HepG2 (cell line): ENCODE results near the gene OSGIN1. TPM values are rescaled to one million over a fixed set of nuclear protein-coding genes. Genes with fewer than 3 reads are reported as not detected.

Experiments
- ATAC-seq: fragments of 200-7000 bp; cut with Tn5 transposase; 3 replicates; pipeline ENCODE4 v1.9.1; 2020; ENCODE audit warnings: mild to moderate bottlenecking, moderate library complexity
- BruUV-seq: library from RNA; stranded (reverse); fragments of 400-500 nt; replicated peaks from 2 replicates; lab custom pipeline; 2021; lab: Mats Ljungman, UMichigan
- CTCF ChIA-PET: fragments of 300-600 bp; formaldehyde crosslinking; extraction: SDS; loops from one replicate; lab custom pipeline; 2021; ENCODE audit warnings: low total read pairs, inconsistent platforms, low intra/inter-chr PET ratio; lab: Yijun Ruan, JAX
- POLR2A ChIA-PET: fragments of 350-600 bp; sonication (Branson Sonifier 250); formaldehyde crosslinking; loops from one replicate; lab custom pipeline; 2020; ENCODE audit warnings: antibody characterized with exemption, inconsistent platforms; lab: Yijun Ruan, JAX
- DNase-seq: peaks from one replicate; pipeline ENCODE4 v3.0.0-alpha.2; 2015; ENCODE audit warnings: low spot score
- FAIRE-seq: peaks from 3 replicates; lab custom pipeline; 2011; peaks lifted over from hg19 to GRCh38; lab: Jason Lieb, UNC
- H2AFZ ChIP-seq: one replicate; pipeline ENCODE4 v1.6.1; 2011; ENCODE audit warnings: low read length, inconsistent platforms
- H3K27ac ChIP-seq: fragments of 300-600 bp; 3 replicates; pipeline ENCODE4 v1.8.0; 2011; ENCODE audit warnings: mixed run types, mild to moderate bottlenecking, mixed read lengths, low read length, inconsistent platforms; ENCODE audit not compliant: insufficient read depth; ENCODE audit errors: extremely low read length
- H3K27me3 ChIP-seq, 2 experiments: fragments of 200-600 bp in 1 of 2; 2 replicates in 1 of 2; 3 replicates in 1 of 2; pipeline versions ENCODE4 v1.6.0 to v1.8.0; 2011; ENCODE audit warnings: low read length in 2 of 2, mild to moderate bottlenecking in 2 of 2, moderate library complexity in 2 of 2, inconsistent platforms in 1 of 2; ENCODE audit not compliant: insufficient read depth in 2 of 2, control insufficient read depth in 1 of 2
- H3K36me3 ChIP-seq, 2 experiments: fragments of 200-600 bp in 1 of 2; replicated peaks in 1 of 2; 2 replicates in 1 of 2; 3 replicates in 1 of 2; pipeline versions ENCODE4 v1.5.1 to v1.8.0; 2011; ENCODE audit warnings: low read length in 2 of 2, inconsistent platforms in 1 of 2; ENCODE audit not compliant: insufficient read depth in 2 of 2, control insufficient read depth in 1 of 2
- H3K4me1 ChIP-seq: 2 replicates; pipeline ENCODE4 v1.5.1; 2012; ENCODE audit warnings: low read length, inconsistent platforms; ENCODE audit not compliant: insufficient read depth
- H3K4me2 ChIP-seq: 2 replicates; pipeline ENCODE4 v1.6.0; 2011; ENCODE audit warnings: low read depth, low read length, inconsistent platforms
- H3K4me3 ChIP-seq, 3 experiments: fragments of 200-600 bp in 1 of 3; sonication (generic), shearing (Covaris generic) in 1 of 3; replicated peaks in 1 of 3; 2 replicates each; pipeline ENCODE4 v1.5.1; 2011 to 2016; ENCODE audit warnings: low read length in 3 of 3, inconsistent platforms in 2 of 3, low read depth in 2 of 3, mild to moderate bottlenecking in 2 of 3, control low read depth in 1 of 3, mixed read lengths in 1 of 3; ENCODE audit not compliant: insufficient read depth in 1 of 3
- H3K79me2 ChIP-seq: one replicate; pipeline ENCODE4 v1.6.1; 2011; ENCODE audit warnings: low read length, inconsistent platforms; ENCODE audit not compliant: insufficient read depth
- H3K9ac ChIP-seq: 2 replicates; pipeline ENCODE4 v1.6.0; 2011; ENCODE audit warnings: mild to moderate bottlenecking, low read depth, low read length, inconsistent platforms; ENCODE audit not compliant: insufficient read depth
- H3K9me3 ChIP-seq: 2 replicates; pipeline ENCODE4 v1.5.1; 2012; ENCODE audit warnings: mild to moderate bottlenecking, low read length
- H4K20me1 ChIP-seq: 2 replicates; pipeline ENCODE4 v1.6.0; 2011; ENCODE audit warnings: inconsistent platforms, mild to moderate bottlenecking, low read length, moderate library complexity; ENCODE audit not compliant: insufficient read depth
- HOXA9 ChIP-seq: sonication (generic); formaldehyde crosslinking; IDR thresholded peaks from 2 replicates; pipeline ENCODE4 v1.8.1; 2022; ENCODE audit warnings: missing genetic modification reagents, mild to moderate bottlenecking, moderate library complexity, borderline replicate concordance
- IRF9 ChIP-seq: sonication (generic); formaldehyde crosslinking; IDR thresholded peaks from 2 replicates; pipeline ENCODE4 v1.8.0; 2022; ENCODE audit warnings: missing genetic modification reagents, mild to moderate bottlenecking, borderline replicate concordance
- KLF9 ChIP-seq: IDR thresholded peaks from 2 replicates; pipeline ENCODE4 v1.6.1; 2016; ENCODE audit warnings: low read depth
- PRPF4 ChIP-seq: fragments of 200-400 bp; formaldehyde crosslinking; IDR thresholded peaks from 2 replicates; pipeline ENCODE4 v1.6.1; 2016; ENCODE audit warnings: low read length, low read depth; ENCODE audit not compliant: poor library complexity, severe bottlenecking
- RAD21 ChIP-seq: fragments of 450-650 bp; formaldehyde crosslinking; IDR thresholded peaks from 2 replicates; pipeline ENCODE4 v1.5.0; 2020; ENCODE audit warnings: mild to moderate bottlenecking
- RARA ChIP-seq: IDR thresholded peaks from 2 replicates; pipeline ENCODE4 v1.6.1; 2016; ENCODE audit warnings: missing genetic modification reagents, missing compliant biosample characterization
- SMARCC2 ChIP-seq: fragments of 450-650 bp; IDR thresholded peaks from 2 replicates; pipeline ENCODE4 v1.6.1; 2017; ENCODE audit warnings: antibody characterized with exemption, mild to moderate bottlenecking
- SOX6 ChIP-seq, 2 experiments: fragments of 450-650 bp in 1 of 2; sonication (generic) in 1 of 2; formaldehyde crosslinking in 1 of 2; IDR thresholded peaks; 2 replicates each; pipeline versions ENCODE4 v1.4.0 to v1.6.1; 2017 to 2020; ENCODE audit warnings: antibody characterized with exemption in 1 of 2, mild to moderate bottlenecking in 1 of 2, missing genetic modification reagents in 1 of 2
- SSRP1 ChIP-seq: IDR thresholded peaks from 2 replicates; pipeline ENCODE4 v1.6.1; 2016; ENCODE audit warnings: control low read depth
- TOE1 ChIP-seq: sonication (generic); formaldehyde crosslinking; IDR thresholded peaks from 2 replicates; pipeline ENCODE4 v1.4.0; 2020; ENCODE audit warnings: mild to moderate bottlenecking, missing genetic modification reagents
- ZFP36 ChIP-seq: fragments of 150-350 bp; IDR thresholded peaks from 2 replicates; pipeline ENCODE4 v1.6.1; 2018; ENCODE audit warnings: borderline replicate concordance, low read length, low read depth; ENCODE audit not compliant: partially characterized antibody
- ZKSCAN8 ChIP-seq: IDR thresholded peaks from 2 replicates; pipeline ENCODE4 v1.6.1; 2016; ENCODE audit warnings: borderline replicate concordance, missing genetic modification reagents, missing compliant biosample characterization
- ZNF329 ChIP-seq: sonication (generic); formaldehyde crosslinking; IDR thresholded peaks from 2 replicates; pipeline ENCODE4 v1.9.0; 2021; ENCODE audit warnings: low read depth, mild to moderate bottlenecking, missing genetic modification reagents
- ZNF441 ChIP-seq: sonication (generic); formaldehyde crosslinking; IDR thresholded peaks from 2 replicates; pipeline ENCODE4 v1.7.0; 2021; ENCODE audit warnings: missing genetic modification reagents, borderline replicate concordance
- ZNF614 ChIP-seq: IDR thresholded peaks from 2 replicates; pipeline ENCODE4 v1.6.1; 2018; ENCODE audit warnings: missing biosample characterization, missing genetic modification reagents, inconsistent platforms, borderline replicate concordance
- ZNF740 ChIP-seq: sonication (generic); formaldehyde crosslinking; IDR thresholded peaks from 2 replicates; pipeline ENCODE4 v1.4.0; 2020; ENCODE audit warnings: missing genetic modification reagents
- WGBS: methylation state at CpG from one replicate; pipeline ENCODE4 v1.1.6; 2017; ENCODE audit warnings: low lambda C conversion rate; 5-methylcytosine and 5-hydroxymethylcytosine counted together
- in situ Hi-C: cut with HindIII; loops from 2 replicates; pipeline ENCODE4 v1.10.0; 2017; ENCODE audit warnings: low pct_unique_long_range_greater_than_20kb; ENCODE audit not compliant: extremely low pct_ligation_motif_present
- intact Hi-C: fragments of 100-400 bp; cut with micrococcal nuclease; formaldehyde crosslinking; loops from one replicate; pipeline ENCODE4 v1.10.0; 2022; ENCODE audit not compliant: unreplicated experiment
- polyA plus RNA-seq, 8 experiments: library from polyadenylated mRNA; depleted of rRNA in 3 of 8; stranded (reverse) in 7 of 8; unstranded in 1 of 8; fragments of >200 nt; fragmentation: Illumina TruSeq in 4 of 8; extraction: Trizol in 4 of 8; gene quantifications; 2 replicates each; pipeline versions ENCODE4 v1.2.1 to v1.2.3, GENCODE V29; 2011 to 2016; ENCODE audit warnings: low read depth in 4 of 8, missing spikeins in 1 of 8, mixed read lengths in 1 of 8; ENCODE audit not compliant: insufficient read depth in 1 of 8
- total RNA-seq, 5 experiments: library from RNA; depleted of rRNA; stranded (reverse); fragments of >200 nt; fragmentation: Illumina TruSeq; extraction: Trizol; gene quantifications; 2 replicates each; pipeline ENCODE4 v1.2.3, GENCODE V29; 2016; ENCODE audit warnings: low read depth in 1 of 5
- TF ChIP-seq, protein P1 (sequence below): sonication (generic); formaldehyde crosslinking; IDR thresholded peaks from 2 replicates; pipeline ENCODE4 v1.4.0; 2020; ENCODE audit warnings: missing genetic modification reagents
- TF ChIP-seq, protein P2 (sequence below): IDR thresholded peaks from 2 replicates; pipeline ENCODE4 v1.6.1; 2016; ENCODE audit warnings: missing genetic modification reagents, missing compliant biosample characterization

Gene OSGIN1
- total and polyA plus RNA-seq, 2 of the 13 experiments (the other 11 are each of a cell fraction or from before 2014, with no cell fraction given) = 20.5 to 27.1 TPM

- TF ChIP-seq, protein P1, sequence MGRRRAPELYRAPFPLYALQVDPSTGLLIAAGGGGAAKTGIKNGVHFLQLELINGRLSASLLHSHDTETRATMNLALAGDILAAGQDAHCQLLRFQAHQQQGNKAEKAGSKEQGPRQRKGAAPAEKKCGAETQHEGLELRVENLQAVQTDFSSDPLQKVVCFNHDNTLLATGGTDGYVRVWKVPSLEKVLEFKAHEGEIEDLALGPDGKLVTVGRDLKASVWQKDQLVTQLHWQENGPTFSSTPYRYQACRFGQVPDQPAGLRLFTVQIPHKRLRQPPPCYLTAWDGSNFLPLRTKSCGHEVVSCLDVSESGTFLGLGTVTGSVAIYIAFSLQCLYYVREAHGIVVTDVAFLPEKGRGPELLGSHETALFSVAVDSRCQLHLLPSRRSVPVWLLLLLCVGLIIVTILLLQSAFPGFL (CRISPR knock-in tag) = no peak
- no peak for TF ChIP-seq KLF9 (CRISPR knock-in tag)
These were observed 26.9 kb upstream of the OSGIN1 start (continued) for GRCh38 chr16:83925957-83926725.

DNA sequence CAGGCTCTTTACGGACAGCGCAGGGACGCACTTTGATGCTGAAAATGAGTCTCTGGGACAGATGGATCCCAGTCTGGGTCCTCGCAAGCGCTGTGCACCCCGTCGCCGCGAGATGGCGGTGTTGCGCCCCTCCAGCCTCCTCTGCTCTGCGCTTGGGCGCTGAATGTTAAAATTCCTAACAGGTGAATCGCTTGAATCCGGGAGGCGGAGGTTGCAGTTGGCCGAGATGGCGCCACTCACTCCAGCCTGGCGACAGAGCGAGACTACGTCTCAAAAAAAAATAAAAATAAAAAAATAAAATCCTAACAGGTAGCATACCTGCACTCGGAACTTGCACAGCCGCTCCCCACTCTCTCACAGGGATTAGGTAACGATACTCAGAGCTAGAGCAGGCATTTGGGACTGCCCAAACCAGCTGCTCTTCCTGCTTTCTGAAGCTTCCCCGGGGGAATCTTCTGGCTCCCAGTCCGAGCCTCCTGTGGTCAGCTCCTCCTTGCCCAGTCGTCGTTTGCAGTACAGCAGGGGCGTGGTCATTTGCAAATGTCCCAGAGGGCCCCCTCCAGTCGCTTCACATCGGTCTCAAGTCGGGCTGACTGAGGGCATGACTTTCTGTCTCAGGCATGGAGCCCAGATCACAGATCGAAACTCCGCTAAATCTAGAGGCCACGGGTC is 26.2 kb upstream of the OSGIN1 start:
- Histone ChIP-seq H3K4me3 (peak overlapping the region; percentile 20 to 69 (median 47)), H3K4me1 (peaks cover 43% of the 10 kb centered on the region), H3K79me2 (no peaks in the 10 kb centered on the region), H3K9ac (peak overlapping the region; percentile 26), H3K27ac (no peak overlapping the region), H4K20me1 (no peaks in the 10 kb centered on the region), H3K9me3 (no peaks in the 10 kb centered on the region), H2AFZ (peak overlapping the region; percentile 71), H3K36me3 (no peaks in the 10 kb centered on the region), H3K4me2 (peak overlapping the region; percentile 91), H3K27me3 (peaks cover 3 to 21% of the 10 kb centered on the region in 2 experiments; a peak in 4 of 5 replicates)
- no TSS peak for BruUV-seq
- POLR2A ChIA-PET = interaction anchor here (0.9 to 5.4 kb wide), 4 partner anchors 16 to 29 kb away, joined by 4 to 46 read pairs (median 5); partner anchors contain the start of gene OSGIN1
- intact Hi-C loops (loop anchor here (1.0 kb wide), 3 partner anchors 27 to 138 kb away; no protein-coding TSS in a partner anchor), in situ Hi-C loops (loop anchor here (10.0 kb wide), 1 partner anchor 118 kb away; the partner anchor contains the start of gene SLC38A8)
- DNase-seq (peak; percentile 82), ATAC-seq (peak; percentile 83), FAIRE-seq (peak; percentile 84)
- CTCF ChIA-PET = interaction anchor here (1.6 to 3.0 kb wide), 4 partner anchors 28 to 138 kb away, joined by 9 to 31 read pairs (median 16); partner anchors contain the start of gene OSGIN1
- 11% methylated on average over 32 of the region's 35 CpGs for WGBS
- TF ChIP-seq ZNF614 (peak; percentile 71; the same call in 1 of the 2 replicates), ZNF329 (CRISPR knock-in tag) (0 out of 2 replicates have a peak, but pooled peaks have one; percentile 39), ZKSCAN8 (CRISPR knock-in tag) (no peak), IRF9 (CRISPR knock-in tag) (peak; percentile 74; the same call in 1 of the 2 replicates), TOE1 (CRISPR knock-in tag) (no peak), SMARCC2 (no peak), ZFP36 (no peak), RARA (CRISPR knock-in tag) (0 out of 2 replicates have a peak, but pooled peaks have one; percentile 34), ZNF740 (CRISPR knock-in tag) (no peak), ZNF441 (CRISPR knock-in tag) (peak; percentile 85), SSRP1 (no peak), SOX6 (IDR thresholded peaks at IDR 0.05) (no peak), SOX6 (CRISPR knock-in tag; IDR thresholded peaks at IDR 0.05) (peak; percentile 30; the same call in 1 of the 2 replicates), PRPF4 (no peak), HOXA9 (CRISPR knock-in tag) (no peak), RAD21 (CRISPR knock-in tag) (peak; percentile 97)
- TF ChIP-seq, protein P2, sequence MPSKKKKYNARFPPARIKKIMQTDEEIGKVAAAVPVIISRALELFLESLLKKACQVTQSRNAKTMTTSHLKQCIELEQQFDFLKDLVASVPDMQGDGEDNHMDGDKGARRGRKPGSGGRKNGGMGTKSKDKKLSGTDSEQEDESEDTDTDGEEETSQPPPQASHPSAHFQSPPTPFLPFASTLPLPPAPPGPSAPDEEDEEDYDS (CRISPR knock-in tag) = no peak
